Small intestine (tissue), 7 donors: ENCODE results near the gene PLA2G6. TPM values are rescaled to one million over a fixed set of nuclear protein-coding genes. Genes with fewer than 3 reads are reported as not detected.

Source experiments
- DNase-seq, 2 donors: peaks; one replicate each; pipeline versions ENCODE4 v3.0.0 to v3.0.0-alpha.2; 2013
- FAIRE-seq: peaks from 2 replicates; lab custom pipeline; 2012; peaks lifted over from hg19 to GRCh38; lab: Jason Lieb, UNC
- H3K27ac ChIP-seq, 3 donors: one replicate each; pipeline ENCODE4 v1.5.1; 2013; ENCODE audit warnings: low read length in 2 of 3, mild to moderate bottlenecking in 2 of 3, control low read depth in 1 of 3, inconsistent platforms in 1 of 3, low read depth in 1 of 3, moderate library complexity in 1 of 3
- H3K27me3 ChIP-seq, 3 donors: one replicate each; pipeline ENCODE4 v1.6.1; 2013; ENCODE audit warnings: low read length in 3 of 3, inconsistent platforms in 1 of 3; ENCODE audit not compliant: control insufficient read depth in 3 of 3, insufficient read depth in 3 of 3
- H3K36me3 ChIP-seq, 3 donors: one replicate each; pipeline ENCODE4 v1.6.1; 2013; ENCODE audit warnings: low read length in 3 of 3, inconsistent platforms in 1 of 3, low read depth in 1 of 3, mild to moderate bottlenecking in 1 of 3, moderate library complexity in 1 of 3; ENCODE audit not compliant: control insufficient read depth in 3 of 3, insufficient read depth in 2 of 3
- H3K4me1 ChIP-seq, 3 donors: one replicate each; pipeline ENCODE4 v1.6.1; 2013; ENCODE audit warnings: low read length in 2 of 3, inconsistent platforms in 1 of 3, low read depth in 1 of 3, mild to moderate bottlenecking in 1 of 3, moderate library complexity in 1 of 3; ENCODE audit not compliant: control insufficient read depth in 3 of 3, insufficient read depth in 2 of 3
- H3K4me3 ChIP-seq, 3 donors: one replicate each; pipeline ENCODE4 v1.5.1; 2013; ENCODE audit warnings: low read length in 3 of 3, control low read depth in 1 of 3, inconsistent platforms in 1 of 3, low read depth in 1 of 3, mild to moderate bottlenecking in 1 of 3, moderate library complexity in 1 of 3
- H3K9me3 ChIP-seq, 2 donors: one replicate each; pipeline ENCODE4 v1.6.1; 2013; ENCODE audit warnings: low read depth in 1 of 2, low read length in 1 of 2; ENCODE audit not compliant: control insufficient read depth in 2 of 2, insufficient read depth in 1 of 2
- WGBS, 3 donors: extraction: QIAGEN DNeasy Blood & Tissue Kit; methylation state at CpG; one replicate each; pipeline ENCODE4 v1.1.7; 2013; 5-methylcytosine and 5-hydroxymethylcytosine counted together
- polyA plus RNA-seq, 4 donors: library from polyadenylated mRNA; stranded (reverse) in 3 of 4; unstranded in 1 of 4; fragments of 200-250 nt in 3 of 4; fragments of 120-200 nt in 1 of 4; gene quantifications; one replicate each; pipeline versions ENCODE4 v1.2.1 to v1.2.3, GENCODE V29; 2013
- donor health status: healthy with polysubstance abuse.
- donor health status: control.
- donor health status: control.
- donor health status: Bipolar disorder and iron deficiency.
- donor health status: healthy.

The PLA2G6 gene
- polyA plus RNA-seq, 4 donors, result 13.8 to 55.0 (median 24.3) TPM

- Histone ChIP-seq H3K4me3 (no peak overlapping the region), H3K9me3 (no peaks in the 10 kb centered on the region), H3K36me3 (peaks cover 4 to 44% (median 6%) of the 10 kb centered on the region in 3 donors), H3K4me1 (peaks cover 0 to 4% (median 0%) of the 10 kb centered on the region in 3 donors), H3K27ac (no peak overlapping the region), H3K27me3 (no peaks in the 10 kb centered on the region)
- DNase-seq (peak in 1 of 2 donors; percentile 46), FAIRE-seq (no peak)
- 85 to 96% (median 88%) methylated on average over 5 of the region's 5 CpGs for WGBS, 3 donors
Measured at GRCh38 chr22:38144025-38144405, 37.6 kb downstream of the PLA2G6 start.

- H3K27me3 ChIP-seq, result no peaks in the 10 kb centered on the region
- H3K36me3 ChIP-seq, result peaks cover 5 to 56% (median 6%) of the 10 kb centered on the region in 3 donors
- H3K4me1 ChIP-seq, result peaks cover 0 to 4% (median 0%) of the 10 kb centered on the region in 3 donors
- no peaks in the 10 kb centered on the region for H3K9me3 ChIP-seq
- FAIRE-seq (no peak), DNase-seq (no peak)
- 84 to 96% (median 95%) methylated on average over 5 of the region's 5 CpGs for WGBS, 3 donors
- H3K27ac ChIP-seq, result no peak overlapping the region
- no peak overlapping the region for H3K4me3 ChIP-seq
Measured at GRCh38 chr22:38142606-38143005, 39.0 kb downstream of the PLA2G6 start.

GRCh38 chr22:38141217-38141973 is 40.2 kb downstream of the PLA2G6 start:
- WGBS, 3 donors, result 87 to 94% (median 89%) methylated on average over 16 of the region's 16 CpGs
- no peak for DNase-seq
- Histone ChIP-seq H3K27ac (no peak overlapping the region), H3K4me3 (no peak overlapping the region), H3K27me3 (no peaks in the 10 kb centered on the region), H3K9me3 (no peaks in the 10 kb centered on the region), H3K36me3 (peaks cover 5 to 64% (median 6%) of the 10 kb centered on the region in 3 donors), H3K4me1 (no peaks in the 10 kb centered on the region)
- no peak for FAIRE-seq

- no peak overlapping the region for H3K4me3 ChIP-seq
- 91 to 96% (median 96%) methylated on average over 11 of the region's 11 CpGs for WGBS, 3 donors
- no peak for DNase-seq
- no peak overlapping the region for H3K27ac ChIP-seq
- FAIRE-seq, result no peak
- H3K36me3 ChIP-seq, result peaks cover 5 to 70% (median 6%) of the 10 kb centered on the region in 3 donors
- H3K9me3 ChIP-seq, result no peaks in the 10 kb centered on the region
- H3K4me1 ChIP-seq, result no peaks in the 10 kb centered on the region
- H3K27me3 ChIP-seq, result no peaks in the 10 kb centered on the region
Measured at GRCh38 chr22:38139901-38140300, 41.7 kb downstream of the PLA2G6 start.

GRCh38 chr22:38138961-38139360 is 42.7 kb downstream of the PLA2G6 start:
- Histone ChIP-seq H3K27ac (no peak overlapping the region), H3K9me3 (no peaks in the 10 kb centered on the region), H3K27me3 (no peaks in the 10 kb centered on the region), H3K4me1 (no peaks in the 10 kb centered on the region), H3K36me3 (peaks cover 5 to 74% (median 6%) of the 10 kb centered on the region in 3 donors), H3K4me3 (no peak overlapping the region)
- DNase-seq (no peak), FAIRE-seq (no peak)
- 85 to 92% (median 87%) methylated on average over 5 of the region's 5 CpGs for WGBS, 3 donors

GRCh38 chr22:38137876-38138687 is 43.5 kb downstream of the PLA2G6 start:
- Histone ChIP-seq H3K9me3 (no peaks in the 10 kb centered on the region), H3K27ac (no peak overlapping the region), H3K27me3 (no peaks in the 10 kb centered on the region), H3K4me1 (no peaks in the 10 kb centered on the region), H3K36me3 (peaks cover 5 to 76% (median 6%) of the 10 kb centered on the region in 3 donors), H3K4me3 (no peak overlapping the region)
- no peak for FAIRE-seq
- no peak for DNase-seq
- 94 to 95% (median 95%) methylated on average over 9 of the region's 9 CpGs for WGBS, 3 donors

- 97 to 100% (median 100%) methylated on average over 1 of the region's 1 CpG for WGBS, 3 donors
- H3K36me3 ChIP-seq, result peaks cover 3 to 81% (median 6%) of the 10 kb centered on the region in 3 donors
- FAIRE-seq, result no peak
Measured at GRCh38 chr22:38136607-38137006, 45.0 kb downstream of the PLA2G6 start.

GRCh38 chr22:38135133-38135706 is 46.4 kb downstream of the PLA2G6 start:
- H3K27me3 ChIP-seq, result no peaks in the 10 kb centered on the region
- no peaks in the 10 kb centered on the region for H3K9me3 ChIP-seq
- no peak overlapping the region for H3K27ac ChIP-seq
- H3K4me3 ChIP-seq, result no peak overlapping the region
- WGBS, 3 donors, result 81 to 88% (median 86%) methylated on average over 4 of the region's 4 CpGs
- peaks cover 0 to under 1% (median 0%) of the 10 kb centered on the region in 3 donors for H3K4me1 ChIP-seq
- peaks cover 3 to 75% (median 6%) of the 10 kb centered on the region in 3 donors for H3K36me3 ChIP-seq
- FAIRE-seq (no peak), DNase-seq (no peak)

More at GRCh38 chr22:38136607-38137006, 45.0 kb downstream of the PLA2G6 start:
- Histone ChIP-seq H3K27ac (no peak overlapping the region), H3K27me3 (no peaks in the 10 kb centered on the region), H3K4me3 (no peak overlapping the region), H3K9me3 (no peaks in the 10 kb centered on the region), H3K4me1 (no peaks in the 10 kb centered on the region)
- no peak for DNase-seq
